ENCODE measurements around the gene BCAS3.

DNA sequence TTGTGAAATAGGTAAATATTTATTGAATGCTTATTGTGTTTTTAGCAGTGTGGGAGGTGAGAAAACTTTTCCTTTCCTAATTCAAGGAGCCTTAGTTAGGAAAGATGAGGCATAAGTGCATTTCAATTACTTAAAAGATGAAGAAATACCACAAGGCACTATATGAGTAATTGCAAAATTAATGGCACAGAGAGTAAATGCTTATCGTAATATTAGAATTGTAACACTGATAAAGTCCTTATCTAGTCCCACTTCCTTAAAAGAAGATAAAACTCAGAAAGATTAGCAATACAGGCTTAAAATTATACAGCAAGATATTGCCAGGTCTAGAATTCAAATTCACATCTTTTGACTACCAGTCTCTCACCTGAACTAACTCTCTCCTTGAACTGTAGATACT lies 489.4 kb downstream of the BCAS3 start:
- TF ChIP-seq RAD21 (IDR thresholded peaks at IDR 0.05; ENCODE audit: low read depth) (no peak), TCF12 (IDR thresholded peaks at IDR 0.05; ENCODE audit: low read depth) (no peak)

Measured in Ishikawa (cell line).